GM19043 (cell line): ENCODE measurements around the gene MOCS2.
A peak's percentile ranks its signal among the peaks of the same experiment; 100 is the strongest.

Experiments
- ATAC-seq: cut with Tn5 transposase; IDR thresholded peaks from one replicate; pipeline ENCODE4 v1.9.1; 2021; ENCODE audit warnings: low read depth; ENCODE audit not compliant: unreplicated experiment

The MOCS2 gene

DNA sequence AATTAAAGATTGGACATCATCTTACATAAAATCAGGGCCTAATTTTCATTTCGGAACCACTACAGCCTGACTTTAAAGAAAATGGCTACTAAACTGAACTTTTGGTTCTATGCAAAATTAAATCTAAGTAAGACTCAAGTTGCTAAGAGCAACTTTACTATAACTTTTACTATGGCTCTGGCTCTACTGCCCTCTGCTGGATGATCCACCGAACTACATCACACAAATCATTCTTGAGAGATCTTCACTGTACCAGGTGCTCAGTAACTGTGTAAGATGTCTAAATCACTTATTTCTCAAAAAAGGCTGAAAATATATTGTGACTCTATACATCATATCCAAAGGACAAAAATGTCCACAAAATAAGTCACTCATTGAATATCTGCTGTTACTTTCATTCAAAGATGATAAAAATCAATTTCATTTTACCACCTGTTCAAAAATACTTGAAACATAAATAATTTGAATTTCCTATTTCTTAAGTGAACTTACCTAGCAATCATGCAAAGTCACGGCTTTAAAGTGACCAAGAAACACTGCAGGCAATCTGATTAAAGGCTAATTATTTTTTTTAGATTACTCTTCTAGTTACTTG is 13.5 kb downstream of the MOCS2 start:
- ATAC-seq: peak; percentile 67

DNA sequence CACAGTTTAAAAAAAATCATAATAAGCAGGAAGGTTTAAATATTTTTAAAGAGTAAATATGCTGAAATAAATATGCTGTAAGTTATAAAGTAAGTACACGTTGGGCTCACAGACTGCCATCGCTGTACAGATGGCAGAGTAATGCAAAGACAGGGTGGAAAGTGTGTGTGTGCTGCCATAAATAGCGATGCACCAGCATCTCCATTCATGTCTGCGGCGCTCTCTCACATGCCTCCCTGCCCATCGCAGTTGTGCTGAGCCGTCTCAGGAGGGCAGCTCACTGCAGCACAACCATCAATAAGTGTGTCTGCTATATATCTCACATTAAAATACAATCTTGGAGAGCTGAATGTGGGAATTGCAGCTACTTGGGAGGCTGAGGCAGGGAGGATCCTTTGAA is 14.3 kb downstream of the MOCS2 start:
- no peak for ATAC-seq

DNA sequence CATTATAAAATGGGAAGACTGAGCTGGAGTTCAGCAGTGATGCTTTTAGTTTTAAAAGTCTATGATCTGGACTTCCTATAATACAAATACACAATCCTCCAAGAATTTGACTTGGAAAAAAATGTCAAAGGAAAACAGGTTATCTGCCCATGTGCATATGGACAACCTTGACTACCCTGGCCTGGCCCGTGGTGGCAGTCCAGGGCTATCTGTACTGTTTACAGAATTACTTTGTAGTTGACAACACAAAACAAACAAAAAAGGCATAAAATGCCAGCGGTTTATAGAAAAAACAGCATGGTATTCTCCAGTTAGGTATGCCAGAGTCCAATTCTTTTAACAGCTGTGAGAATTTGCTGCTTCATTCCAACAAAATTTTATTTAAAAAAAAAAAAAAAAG is 17.3 kb downstream of the MOCS2 start:
- no peak for ATAC-seq

DNA sequence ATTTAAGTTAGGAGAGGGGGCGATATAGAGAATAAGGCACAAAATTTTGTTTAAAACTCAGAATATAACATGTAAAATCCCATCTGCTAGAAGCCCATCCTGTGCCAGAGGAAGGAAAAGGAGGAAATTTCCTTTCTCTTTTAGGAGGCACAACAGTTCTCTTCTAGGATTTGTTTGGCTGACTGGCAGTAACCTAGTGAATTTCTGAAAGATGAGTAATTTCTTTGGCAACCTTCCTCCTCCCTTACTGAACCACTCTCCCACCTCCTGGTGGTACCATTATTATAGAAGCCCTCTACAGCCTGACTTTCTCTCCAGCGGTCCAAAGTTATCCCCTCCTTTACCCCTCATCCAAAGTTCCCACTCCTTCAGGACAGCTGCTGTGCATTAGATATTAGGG is 18.3 kb downstream of the MOCS2 start:
- ATAC-seq: no peak

DNA sequence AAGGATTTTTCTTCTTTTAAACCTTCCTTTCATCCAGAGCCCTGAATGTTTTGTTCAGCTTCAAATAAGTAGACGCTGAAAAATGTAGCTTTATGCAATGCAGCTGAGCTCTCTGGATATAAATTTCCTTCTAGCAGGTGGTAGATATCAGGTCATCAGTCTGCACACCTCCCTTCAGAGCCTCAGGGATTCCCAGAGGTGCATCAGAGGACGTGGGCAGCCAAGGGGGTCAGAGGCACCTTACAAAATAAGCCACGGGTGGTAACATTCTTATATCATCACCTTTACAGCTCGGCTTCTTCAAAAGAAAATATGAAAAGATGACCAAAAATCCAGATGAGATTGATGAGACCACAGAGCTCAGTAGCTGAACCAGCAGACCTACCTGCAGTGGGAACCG is 19.3 kb downstream of the MOCS2 start:
- ATAC-seq: no peak

DNA sequence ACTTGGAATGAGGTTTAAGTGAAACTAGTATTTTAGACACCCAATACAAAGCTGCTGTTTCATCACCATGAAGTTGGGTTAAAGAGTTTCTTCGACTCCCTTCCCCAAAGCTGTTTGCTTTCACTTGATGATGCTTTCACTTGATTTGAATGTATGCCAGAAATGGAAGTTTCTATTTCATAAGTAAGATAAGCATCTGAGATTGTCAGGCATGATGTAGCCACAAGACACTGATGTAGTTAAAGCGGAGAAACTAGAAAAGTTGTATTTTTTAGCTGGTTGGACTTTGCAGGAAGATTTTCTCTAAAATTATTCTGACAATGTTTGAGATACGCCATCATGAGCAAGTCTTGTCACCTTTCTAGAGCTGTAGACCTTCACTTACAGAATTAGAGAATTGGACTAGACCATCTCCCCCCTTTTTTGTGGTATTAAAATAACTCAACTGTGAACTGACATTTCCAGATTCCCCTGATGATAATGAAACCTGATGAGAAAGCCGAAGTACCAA is 20.0 kb downstream of the MOCS2 start:
- ATAC-seq: peak; percentile 79

DNA sequence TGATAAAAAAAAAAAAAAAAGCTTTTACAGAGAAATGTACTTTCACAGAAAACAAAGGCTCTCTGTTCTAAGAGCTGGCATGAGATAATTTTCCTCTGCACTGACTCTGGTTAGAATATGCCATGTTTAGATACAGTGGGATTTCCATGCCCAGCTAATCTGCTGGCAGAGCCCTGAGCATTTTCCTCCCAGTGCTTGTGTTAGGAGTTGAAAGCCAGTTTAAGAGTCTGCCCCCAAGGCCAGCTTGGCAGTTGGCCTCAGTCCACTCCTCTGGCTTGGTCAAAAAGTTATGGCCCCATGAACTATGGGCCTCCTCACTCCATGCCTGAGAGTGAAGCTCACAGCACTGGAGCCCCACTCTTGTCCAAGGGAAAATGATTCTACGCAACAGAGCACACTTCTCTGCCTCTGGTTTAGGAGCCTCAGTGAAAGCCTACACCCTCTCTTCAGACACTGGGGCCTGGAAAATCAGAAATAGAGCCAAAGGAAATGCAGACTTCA is 21.9 kb downstream of the MOCS2 start:
- ATAC-seq: no peak

DNA sequence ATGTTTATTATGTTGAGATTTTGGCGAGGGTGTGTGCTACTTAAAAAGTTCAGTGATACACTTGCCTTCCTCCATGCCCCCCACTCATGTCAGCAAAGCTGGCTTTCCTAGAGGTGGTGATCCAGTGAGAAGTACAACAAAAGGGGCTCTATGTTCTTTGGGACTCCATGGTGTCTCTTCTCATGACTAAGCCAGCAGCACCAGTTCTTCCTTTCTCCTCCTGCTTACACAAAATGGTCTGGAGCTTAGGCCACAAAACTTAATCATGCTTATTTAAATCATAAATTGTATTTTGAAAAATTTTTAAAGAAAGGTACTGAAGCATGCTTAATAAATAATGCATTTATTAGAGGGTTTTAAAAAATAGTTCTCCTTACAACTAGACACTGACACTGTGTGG is 22.4 kb downstream of the MOCS2 start:
- no peak for ATAC-seq

DNA sequence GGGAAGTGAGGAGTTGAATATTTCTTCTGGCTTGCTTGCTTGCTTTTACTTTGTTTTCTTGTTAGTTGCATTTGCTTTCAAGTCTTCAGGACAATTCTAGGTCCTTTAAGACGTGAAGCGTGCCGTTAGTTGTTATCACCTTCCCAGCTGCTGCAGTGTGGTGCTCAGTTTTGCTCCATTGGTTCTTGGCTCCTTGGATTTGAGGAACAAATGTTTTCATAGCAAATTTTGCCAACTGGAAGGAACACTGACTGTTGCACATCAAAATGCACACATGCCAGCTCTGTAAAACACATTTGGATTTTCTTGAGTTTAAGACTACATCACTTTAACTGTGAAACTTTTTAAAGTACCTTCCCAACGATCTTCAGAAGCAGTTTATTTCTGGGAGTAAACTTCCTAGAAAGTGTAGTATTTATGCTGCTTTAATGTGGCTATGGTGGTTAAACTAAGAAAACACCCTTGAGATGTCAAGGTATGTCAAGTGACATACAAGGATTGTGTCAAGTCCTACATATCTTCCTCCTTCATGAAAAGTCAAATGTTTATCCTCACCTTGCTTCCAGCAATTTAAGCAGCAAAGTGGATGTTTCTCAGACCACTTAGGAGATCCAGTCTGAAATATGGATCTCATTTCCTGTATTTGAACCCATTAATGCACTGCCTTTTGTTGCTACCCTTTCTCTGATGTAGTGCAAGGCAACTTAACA is 24.9 kb downstream of the MOCS2 start:
- no peak for ATAC-seq

DNA sequence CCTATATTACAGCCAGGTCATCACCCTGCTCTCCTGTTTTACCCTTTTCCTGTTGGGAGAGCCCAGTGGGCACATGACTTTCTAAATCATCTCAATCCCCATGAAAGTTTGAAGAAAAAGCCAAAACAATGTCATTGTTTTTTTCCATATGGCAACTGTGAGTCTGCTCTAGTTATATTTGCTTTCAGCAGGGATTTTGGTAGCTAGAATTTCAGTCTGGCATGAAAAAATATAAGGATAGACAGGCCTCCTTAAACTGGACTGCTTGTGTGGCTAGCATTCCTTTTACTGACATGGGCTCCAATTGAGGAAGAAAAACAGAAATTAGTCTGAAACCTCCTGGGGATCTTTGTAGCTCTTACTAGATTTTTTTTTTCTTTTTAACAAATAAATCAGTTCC is 25.6 kb downstream of the MOCS2 start:
- ATAC-seq: no peak

DNA sequence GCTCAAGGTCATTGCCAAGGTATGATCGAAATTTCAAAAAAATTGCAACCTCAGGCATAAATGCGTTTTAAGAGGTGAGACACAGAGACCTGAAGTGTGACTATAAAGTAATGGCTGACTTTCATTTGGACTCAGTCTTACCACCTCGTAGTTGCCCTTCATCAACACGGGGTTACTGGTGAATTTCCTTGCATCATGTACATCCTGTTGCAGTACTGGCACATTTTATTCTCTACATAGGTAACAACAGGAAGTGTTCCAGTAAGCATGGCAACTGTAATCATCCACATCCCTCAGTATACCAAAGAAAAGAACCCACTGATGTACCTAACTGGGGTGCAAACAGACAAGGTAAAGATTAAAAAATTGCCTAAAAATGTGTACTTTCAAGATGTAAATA is 29.3 kb downstream of the MOCS2 start:
- ATAC-seq: no peak

DNA sequence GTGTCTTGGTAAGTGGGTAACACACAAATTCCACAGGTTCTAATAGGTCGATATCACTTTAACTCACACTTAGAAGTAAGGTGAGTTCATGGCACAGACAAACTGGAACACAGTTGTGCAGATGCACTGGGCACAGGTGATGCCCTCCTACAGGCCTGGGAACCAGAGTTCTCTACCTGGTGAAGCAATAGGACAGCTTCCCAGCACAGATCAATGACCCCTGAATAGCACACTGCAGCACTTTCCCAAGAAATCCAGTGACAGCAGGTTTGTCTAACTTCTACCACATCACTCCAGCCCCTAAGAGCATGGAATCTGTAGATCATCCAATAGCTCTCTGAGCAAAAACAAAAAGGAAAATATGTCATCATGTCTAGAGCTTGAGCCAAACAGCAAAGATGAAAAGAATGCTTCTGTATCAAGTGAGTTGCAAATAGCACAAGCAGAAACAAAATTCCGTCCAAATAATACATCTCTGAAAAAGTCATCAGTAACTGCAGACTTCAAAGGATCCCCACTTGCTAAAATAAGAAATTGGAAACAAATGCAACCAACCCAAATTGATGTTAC is 33.5 kb downstream of the MOCS2 start:
- no peak for ATAC-seq

DNA sequence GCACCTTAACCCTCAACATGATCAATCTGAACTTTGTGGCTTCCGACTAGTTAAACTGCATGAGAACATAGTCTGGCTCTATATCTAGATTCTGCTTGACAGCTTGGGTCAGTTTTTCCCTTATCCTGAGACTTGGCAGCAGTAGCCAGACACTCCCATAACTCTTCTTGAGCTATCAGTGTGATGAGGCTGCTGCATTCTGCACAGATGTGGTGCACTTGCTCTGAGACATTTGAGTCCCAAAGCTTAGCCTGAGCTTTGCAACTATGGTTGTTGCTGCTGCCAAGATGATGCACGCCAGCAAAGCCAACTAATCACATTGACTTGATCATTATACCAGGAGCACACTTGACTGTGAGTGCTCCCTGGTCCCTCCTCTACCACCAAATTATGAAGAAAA is 36.2 kb downstream of the MOCS2 start:
- no peak for ATAC-seq

DNA sequence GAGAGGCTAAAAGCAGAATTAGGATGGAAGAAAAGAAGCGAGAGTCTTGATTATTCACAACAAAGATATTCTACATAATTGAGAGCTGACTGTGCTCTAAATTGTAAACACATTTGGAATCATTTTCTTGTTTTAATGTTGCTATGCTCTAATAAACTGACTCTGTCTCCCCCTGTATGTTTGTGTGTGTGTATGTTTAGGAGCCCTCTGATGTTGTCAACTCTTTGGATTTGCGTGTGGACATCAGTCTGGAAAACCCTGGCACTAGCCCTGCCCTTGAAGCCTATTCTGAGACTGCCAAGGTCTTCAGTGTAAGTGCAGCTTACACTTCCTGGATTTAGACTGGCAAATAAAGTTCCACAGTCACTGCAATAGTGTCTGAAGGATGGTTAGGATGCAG is 37.8 kb downstream of the MOCS2 start:
- ATAC-seq: no peak

DNA sequence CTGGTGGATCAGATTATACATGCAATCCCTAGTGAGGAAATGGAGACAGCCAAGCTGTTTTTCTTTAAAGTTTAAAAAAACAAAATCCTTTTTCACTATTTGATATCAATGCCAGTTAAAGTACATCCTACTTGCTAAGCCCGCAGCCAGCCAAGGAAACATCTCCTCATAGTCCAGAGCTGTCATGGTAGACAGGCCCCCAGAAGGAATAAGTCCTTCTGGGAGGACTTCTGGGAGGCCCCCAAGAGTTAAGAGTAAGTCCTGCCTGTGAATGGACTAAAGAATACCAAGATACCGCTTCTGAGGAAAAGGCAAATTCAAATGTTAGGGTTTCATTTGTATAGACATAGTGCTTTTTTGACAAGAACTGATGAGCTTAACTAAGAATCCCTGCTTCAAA is 38.3 kb downstream of the MOCS2 start:
- ATAC-seq: no peak

DNA sequence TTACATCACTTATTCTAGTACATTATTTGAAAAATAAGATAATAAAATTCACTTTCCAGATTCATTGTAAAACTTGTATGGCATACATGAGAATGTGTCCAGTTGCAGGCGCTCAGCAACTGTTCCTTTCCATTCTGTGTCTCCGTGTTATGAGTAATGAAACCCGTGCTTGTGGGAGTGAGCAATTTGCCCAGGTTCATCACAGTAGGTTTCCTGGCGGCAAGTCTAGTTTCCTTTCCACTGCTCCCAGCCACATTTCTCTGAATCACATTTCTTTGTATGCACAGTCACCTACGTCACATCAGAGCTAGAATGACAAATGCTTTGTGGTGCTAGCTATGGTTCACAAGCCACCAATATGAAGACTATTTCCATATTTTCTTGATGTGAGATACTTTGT is 39.9 kb downstream of the MOCS2 start:
- ATAC-seq: no peak

DNA sequence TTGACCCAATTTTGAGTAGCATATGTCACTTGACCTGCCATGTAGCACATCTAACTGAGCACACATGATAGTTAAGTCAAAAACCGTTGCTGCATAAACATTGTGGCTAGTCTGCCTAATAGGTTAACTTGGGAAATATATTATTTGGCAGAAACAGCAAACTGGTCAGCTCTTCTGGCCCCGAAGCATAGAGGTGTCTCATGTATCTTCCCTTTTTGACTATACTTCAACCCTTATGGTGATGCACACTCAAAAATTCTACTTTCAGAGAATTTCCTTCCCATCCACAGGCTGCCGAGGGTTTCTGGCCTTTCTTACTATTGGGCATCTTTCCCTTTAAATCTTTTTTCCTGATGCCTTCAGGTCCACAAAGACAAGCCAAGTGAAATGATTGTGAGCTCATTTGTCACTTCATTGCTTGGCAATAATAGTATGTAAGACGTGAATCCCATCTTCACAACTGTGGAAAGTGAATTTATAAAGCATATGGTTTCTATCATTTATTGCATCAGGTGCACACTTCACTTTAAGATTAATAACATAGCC is 41.2 kb downstream of the MOCS2 start:
- no peak for ATAC-seq

DNA sequence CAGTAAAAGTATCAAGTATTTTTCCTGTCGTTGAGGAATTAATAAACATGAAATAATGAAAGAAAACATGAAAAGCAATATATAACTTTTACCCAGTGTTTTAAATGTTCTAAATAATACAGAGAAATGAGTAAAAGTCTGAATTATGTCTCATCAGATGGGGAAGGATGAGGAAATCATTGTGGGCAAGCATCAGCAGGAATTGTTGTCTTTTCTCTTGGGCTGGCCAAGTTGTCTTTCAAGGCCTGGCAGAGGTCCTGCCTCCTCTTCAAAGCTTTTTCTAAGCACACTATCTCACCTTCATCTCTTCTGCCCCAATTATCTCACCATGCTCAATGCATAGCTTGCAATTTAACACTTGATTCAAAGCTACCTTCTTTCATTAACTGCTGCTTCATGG is 41.9 kb downstream of the MOCS2 start:
- ATAC-seq: no peak

DNA sequence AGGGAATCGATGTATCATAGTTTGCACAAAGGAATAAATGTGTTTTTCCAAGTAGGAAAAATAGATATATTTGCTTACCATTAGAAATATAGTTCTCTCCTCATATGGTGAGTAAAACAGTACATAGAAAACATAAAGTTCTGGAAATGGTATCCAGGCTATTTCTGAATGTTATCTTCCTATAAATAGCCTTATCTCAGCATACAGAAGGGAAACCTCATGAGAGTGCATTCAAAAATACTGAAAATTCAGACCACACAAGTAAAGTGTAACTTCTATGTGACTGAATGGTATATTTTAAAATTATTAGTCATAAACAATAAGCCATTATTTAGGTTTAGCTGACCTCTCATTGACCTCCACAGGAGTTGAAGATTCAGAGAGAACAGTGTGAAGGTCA is 43.5 kb downstream of the MOCS2 start:
- no peak for ATAC-seq

DNA sequence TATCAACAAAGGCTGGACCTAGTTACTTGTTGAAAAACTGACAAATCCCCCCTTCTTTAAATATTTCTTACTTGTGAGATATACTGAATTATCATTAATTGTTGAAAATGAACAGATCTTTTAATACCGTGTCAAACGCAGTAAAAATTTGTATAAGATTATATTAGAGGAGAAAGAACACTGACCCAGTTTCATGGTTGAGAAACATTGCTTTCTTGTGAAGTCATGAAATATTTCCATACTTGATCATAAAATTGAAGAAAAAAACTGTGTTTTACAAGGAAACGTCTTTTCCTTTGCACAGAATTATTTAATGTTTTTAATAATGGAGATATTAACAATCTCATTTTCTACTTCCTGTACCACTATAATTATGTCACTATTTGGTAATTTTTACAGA is 45.8 kb downstream of the MOCS2 start:
- ATAC-seq: no peak

DNA sequence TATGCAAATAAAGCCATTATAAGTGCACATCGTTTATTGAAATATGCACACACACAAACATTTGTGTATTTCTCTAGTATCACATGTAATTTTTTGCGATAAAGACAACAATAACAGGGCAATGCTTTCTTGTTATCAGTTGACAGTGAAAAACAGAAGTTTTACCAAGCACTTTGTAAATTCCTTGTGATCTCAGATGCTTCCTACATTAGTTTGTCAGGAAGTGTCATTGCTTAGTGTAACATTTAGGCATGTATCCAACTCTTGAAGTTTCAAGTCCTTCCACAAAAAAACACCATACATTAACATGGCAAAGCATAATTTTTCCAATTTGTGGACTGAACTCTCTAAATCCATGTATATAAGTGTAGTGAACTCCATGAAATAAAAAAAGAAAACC is 46.4 kb downstream of the MOCS2 start:
- ATAC-seq: no peak

DNA sequence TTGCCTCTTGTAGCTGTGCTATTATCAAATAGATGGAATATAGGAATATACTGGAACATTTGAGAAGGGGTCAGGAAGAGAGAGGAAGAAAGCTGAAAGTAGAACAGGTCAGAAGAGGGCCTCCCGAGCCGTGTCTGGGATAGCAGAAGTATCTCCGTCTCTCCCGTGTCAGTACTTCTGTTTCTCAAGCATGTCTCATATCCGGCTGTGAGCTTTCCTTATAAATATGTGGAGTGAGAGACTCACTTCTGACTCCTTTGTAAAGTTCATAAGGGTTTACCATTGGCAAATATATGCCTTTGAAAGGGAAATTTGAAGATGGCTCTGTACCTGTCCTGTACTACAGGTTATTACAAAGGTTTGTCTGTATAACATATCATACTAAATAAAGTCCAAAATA is 50.3 kb downstream of the MOCS2 start:
- ATAC-seq: no peak
